HEK293 (cell line): ENCODE measurements around the gene KCNMB4.

Experiments
- CTCF ChIA-PET: fragments of 350-600 bp; formaldehyde crosslinking; extraction: SDS; loops from one replicate; lab custom pipeline; 2021; ENCODE audit warnings: antibody characterized with exemption; lab: Yijun Ruan, JAX
- POLR2A ChIA-PET: fragments of 300-600 bp; formaldehyde crosslinking; extraction: SDS; loops from one replicate; lab custom pipeline; 2020; ENCODE audit warnings: antibody characterized with exemption, inconsistent platforms; lab: Yijun Ruan, JAX
- H3K27ac ChIP-seq: fragments of 200-500 bp; sonication (Bioruptor generic); 2 replicates; pipeline ENCODE4 v1.5.1; 2014; ENCODE audit warnings: low read depth, low read length, control low read depth, inconsistent platforms; ENCODE audit errors: extremely low read depth
- H3K36me3 ChIP-seq, 2 experiments: fragments of 200-500 bp in 1 of 2; sonication (Bioruptor generic) in 1 of 2; 1 replicate in 1 of 2; 2 replicates in 1 of 2; pipeline ENCODE4 v1.5.1; 2014 to 2017; ENCODE audit warnings: inconsistent platforms in 2 of 2, low read length in 2 of 2; ENCODE audit not compliant: control insufficient read depth in 2 of 2, insufficient read depth in 1 of 2
- H3K4me1 ChIP-seq: fragments of 200-500 bp; sonication (Bioruptor generic); 2 replicates; pipeline ENCODE4 v1.5.1; 2014; ENCODE audit warnings: mild to moderate bottlenecking, low read length, inconsistent platforms; ENCODE audit not compliant: control insufficient read depth, insufficient read depth
- H3K4me3 ChIP-seq: 2 replicates; pipeline ENCODE4 v1.5.1; 2011; ENCODE audit warnings: low read depth, mild to moderate bottlenecking, control low read depth, low read length, moderate library complexity
- H3K9me3 ChIP-seq: fragments of 200-500 bp; sonication (Bioruptor generic); 2 replicates; pipeline ENCODE4 v1.5.1; 2014; ENCODE audit warnings: low read depth, low read length, inconsistent platforms; ENCODE audit not compliant: control insufficient read depth, insufficient read depth
- FEZF1 ChIP-seq: fragments of 450-650 bp; formaldehyde crosslinking; IDR thresholded peaks from 2 replicates; pipeline ENCODE4 v1.5.1; 2016; ENCODE audit warnings: missing biosample characterization, missing genetic modification characterization
- ZNF132 ChIP-seq: fragments of 450-650 bp; formaldehyde crosslinking; IDR thresholded peaks from 2 replicates; pipeline ENCODE4 v1.5.1; 2017; ENCODE audit warnings: missing biosample characterization, missing genetic modification characterization, borderline replicate concordance
- ZNF555 ChIP-seq: fragments of 450-650 bp; formaldehyde crosslinking; conservative IDR thresholded peaks from 2 replicates; pipeline ENCODE4 v1.5.1; 2017; ENCODE audit warnings: missing biosample characterization, mild to moderate bottlenecking, missing genetic modification characterization, inconsistent platforms
- ZSCAN16 ChIP-seq: fragments of 450-650 bp; formaldehyde crosslinking; IDR thresholded peaks from 2 replicates; pipeline ENCODE4 v1.5.1; 2016; ENCODE audit warnings: missing biosample characterization, missing genetic modification characterization
- TF ChIP-seq, protein P1 (sequence below): fragments of 450-650 bp; formaldehyde crosslinking; IDR thresholded peaks from 2 replicates; pipeline ENCODE4 v1.5.1; 2016; ENCODE audit warnings: missing biosample characterization, missing genetic modification characterization
- TF ChIP-seq, protein P2 (sequence below): fragments of 450-650 bp; formaldehyde crosslinking; IDR thresholded peaks from 2 replicates; pipeline ENCODE4 v1.5.1; 2016; ENCODE audit warnings: missing biosample characterization, missing genetic modification characterization, low read depth
- TF ChIP-seq, protein P3 (sequence below): fragments of 450-650 bp; formaldehyde crosslinking; IDR thresholded peaks from 2 replicates; pipeline ENCODE4 v1.5.1; 2016; ENCODE audit warnings: missing biosample characterization, missing genetic modification characterization
- TF ChIP-seq, protein P4 (sequence below): fragments of 450-650 bp; formaldehyde crosslinking; IDR thresholded peaks from 2 replicates; pipeline ENCODE4 v1.5.1; 2016; ENCODE audit warnings: missing biosample characterization, missing genetic modification characterization

Gene KCNMB4

DNA sequence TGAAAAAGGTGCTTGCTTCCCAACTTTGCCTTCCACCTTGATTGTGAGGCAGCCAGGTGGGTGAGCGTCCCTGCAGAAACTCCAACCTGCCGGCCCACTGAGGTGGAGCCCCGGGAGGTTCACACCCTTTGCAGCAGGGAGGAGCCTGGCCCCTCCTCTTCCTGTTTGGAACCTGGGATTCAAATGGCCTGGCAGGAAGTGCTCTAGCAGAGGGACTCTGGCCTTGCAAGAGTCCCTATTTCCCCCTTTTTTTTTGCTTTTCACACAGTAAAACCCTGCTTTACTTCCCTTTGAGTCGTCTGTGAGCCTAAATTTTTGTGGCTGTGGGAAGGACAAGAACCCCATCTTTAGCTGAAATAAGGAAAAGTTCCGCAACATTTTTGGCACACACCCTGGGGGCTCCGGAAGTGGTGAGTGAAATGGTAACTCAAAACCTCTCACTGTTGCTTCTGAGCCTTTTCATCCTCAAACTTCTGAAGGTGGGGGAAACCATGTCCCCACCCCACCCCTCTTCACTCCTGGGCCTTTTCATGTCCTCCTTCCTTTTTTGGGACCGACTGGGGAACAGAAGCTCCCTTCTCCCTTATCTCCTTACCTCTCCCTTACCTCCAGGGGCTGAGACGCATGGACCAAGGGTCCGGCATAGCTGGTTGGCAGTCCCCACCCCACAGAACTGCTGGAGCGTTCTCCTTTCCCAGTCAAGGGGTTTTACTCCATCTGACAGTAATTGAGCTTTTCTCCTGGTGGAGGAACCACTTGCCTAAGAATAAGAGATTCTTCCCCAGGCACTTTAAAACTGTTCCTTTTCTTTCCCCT lies 102.0 kb downstream of the KCNMB4 start:
- CTCF ChIA-PET = no interaction called here
- no peak for TF ChIP-seq ZNF132 (tag by site-specific recombination)
- TF ChIP-seq, protein P1, sequence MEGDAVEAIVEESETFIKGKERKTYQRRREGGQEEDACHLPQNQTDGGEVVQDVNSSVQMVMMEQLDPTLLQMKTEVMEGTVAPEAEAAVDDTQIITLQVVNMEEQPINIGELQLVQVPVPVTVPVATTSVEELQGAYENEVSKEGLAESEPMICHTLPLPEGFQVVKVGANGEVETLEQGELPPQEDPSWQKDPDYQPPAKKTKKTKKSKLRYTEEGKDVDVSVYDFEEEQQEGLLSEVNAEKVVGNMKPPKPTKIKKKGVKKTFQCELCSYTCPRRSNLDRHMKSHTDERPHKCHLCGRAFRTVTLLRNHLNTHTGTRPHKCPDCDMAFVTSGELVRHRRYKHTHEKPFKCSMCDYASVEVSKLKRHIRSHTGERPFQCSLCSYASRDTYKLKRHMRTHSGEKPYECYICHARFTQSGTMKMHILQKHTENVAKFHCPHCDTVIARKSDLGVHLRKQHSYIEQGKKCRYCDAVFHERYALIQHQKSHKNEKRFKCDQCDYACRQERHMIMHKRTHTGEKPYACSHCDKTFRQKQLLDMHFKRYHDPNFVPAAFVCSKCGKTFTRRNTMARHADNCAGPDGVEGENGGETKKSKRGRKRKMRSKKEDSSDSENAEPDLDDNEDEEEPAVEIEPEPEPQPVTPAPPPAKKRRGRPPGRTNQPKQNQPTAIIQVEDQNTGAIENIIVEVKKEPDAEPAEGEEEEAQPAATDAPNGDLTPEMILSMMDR (tag by site-specific recombination) = no peak
- no peak for TF ChIP-seq ZSCAN16
- TF ChIP-seq, protein P2, sequence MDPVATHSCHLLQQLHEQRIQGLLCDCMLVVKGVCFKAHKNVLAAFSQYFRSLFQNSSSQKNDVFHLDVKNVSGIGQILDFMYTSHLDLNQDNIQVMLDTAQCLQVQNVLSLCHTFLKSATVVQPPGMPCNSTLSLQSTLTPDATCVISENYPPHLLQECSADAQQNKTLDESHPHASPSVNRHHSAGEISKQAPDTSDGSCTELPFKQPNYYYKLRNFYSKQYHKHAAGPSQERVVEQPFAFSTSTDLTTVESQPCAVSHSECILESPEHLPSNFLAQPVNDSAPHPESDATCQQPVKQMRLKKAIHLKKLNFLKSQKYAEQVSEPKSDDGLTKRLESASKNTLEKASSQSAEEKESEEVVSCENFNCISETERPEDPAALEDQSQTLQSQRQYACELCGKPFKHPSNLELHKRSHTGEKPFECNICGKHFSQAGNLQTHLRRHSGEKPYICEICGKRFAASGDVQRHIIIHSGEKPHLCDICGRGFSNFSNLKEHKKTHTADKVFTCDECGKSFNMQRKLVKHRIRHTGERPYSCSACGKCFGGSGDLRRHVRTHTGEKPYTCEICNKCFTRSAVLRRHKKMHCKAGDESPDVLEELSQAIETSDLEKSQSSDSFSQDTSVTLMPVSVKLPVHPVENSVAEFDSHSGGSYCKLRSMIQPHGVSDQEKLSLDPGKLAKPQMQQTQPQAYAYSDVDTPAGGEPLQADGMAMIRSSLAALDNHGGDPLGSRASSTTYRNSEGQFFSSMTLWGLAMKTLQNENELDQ (tag by site-specific recombination) = no peak
- TF ChIP-seq ZNF555 (tag by site-specific recombination) = no peak
- TF ChIP-seq FEZF1 (tag by site-specific recombination) = no peak
- TF ChIP-seq, all 188 proteins: peak for 0
- POLR2A ChIA-PET = no interaction called here
- Histone ChIP-seq H3K27ac (no peak overlapping the region), H3K4me3 (no peak overlapping the region), H3K4me1 (no peaks in the 10 kb centered on the region), H3K36me3 (no peaks in the 10 kb centered on the region), H3K9me3 (no peaks in the 10 kb centered on the region)

DNA sequence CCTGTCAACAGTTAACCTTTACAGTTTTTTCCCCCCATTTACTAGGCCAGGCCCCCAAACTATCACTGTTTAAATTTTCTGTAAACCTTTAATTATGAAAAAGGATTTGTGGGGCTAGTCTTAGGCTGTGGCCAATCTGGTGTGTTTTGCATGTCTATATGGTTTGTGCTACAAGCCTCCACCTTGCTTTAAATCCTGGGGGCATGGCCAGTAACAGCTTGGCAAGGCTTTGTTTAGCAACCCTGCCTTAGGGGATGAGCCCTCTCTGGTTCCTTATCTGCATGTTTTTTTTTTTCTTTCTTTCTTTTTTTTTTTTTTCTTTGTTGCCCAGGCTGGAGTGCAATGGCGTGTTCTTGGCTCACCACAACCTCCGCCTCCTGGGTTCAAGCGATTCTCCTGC lies 102.7 kb downstream of the KCNMB4 start:
- H3K36me3 ChIP-seq = no peaks in the 10 kb centered on the region
- ChIA-PET POLR2A (no interaction called here), CTCF (interaction anchor here (0.6 kb wide), 1 partner anchor 53 kb away, joined by 3 read pairs; no protein-coding TSS in a partner anchor)
- H3K4me1 ChIP-seq = no peaks in the 10 kb centered on the region
- no peaks in the 10 kb centered on the region for H3K9me3 ChIP-seq
- no peak overlapping the region for H3K27ac ChIP-seq
- H3K4me3 ChIP-seq = no peak overlapping the region
- TF ChIP-seq, protein P3, sequence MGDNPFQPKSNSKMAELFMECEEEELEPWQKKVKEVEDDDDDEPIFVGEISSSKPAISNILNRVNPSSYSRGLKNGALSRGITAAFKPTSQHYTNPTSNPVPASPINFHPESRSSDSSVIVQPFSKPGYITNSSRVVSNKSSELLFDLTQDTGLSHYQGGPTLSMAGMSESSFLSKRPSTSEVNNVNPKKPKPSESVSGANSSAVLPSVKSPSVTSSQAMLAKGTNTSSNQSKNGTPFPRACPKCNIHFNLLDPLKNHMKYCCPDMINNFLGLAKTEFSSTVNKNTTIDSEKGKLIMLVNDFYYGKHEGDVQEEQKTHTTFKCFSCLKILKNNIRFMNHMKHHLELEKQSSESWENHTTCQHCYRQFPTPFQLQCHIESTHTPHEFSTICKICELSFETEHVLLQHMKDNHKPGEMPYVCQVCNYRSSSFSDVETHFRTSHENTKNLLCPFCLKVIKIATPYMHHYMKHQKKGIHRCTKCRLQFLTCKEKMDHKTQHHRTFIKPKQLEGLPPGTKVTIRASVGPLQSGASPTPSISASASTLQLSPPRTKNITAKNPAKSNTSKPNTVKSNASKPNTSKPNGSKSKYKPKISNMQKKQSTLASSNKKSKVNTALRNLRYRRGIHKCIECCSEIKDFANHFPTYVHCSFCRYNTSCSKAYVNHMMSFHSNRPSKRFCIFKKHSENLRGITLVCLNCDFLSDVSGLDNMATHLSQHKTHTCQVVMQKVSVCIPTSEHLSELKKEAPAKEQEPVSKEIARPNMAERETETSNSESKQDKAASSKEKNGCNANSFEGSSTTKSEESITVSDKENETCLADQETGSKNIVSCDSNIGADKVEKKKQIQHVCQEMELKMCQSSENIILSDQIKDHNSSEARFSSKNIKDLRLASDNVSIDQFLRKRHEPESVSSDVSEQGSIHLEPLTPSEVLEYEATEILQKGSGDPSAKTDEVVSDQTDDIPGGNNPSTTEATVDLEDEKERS = no peak

DNA sequence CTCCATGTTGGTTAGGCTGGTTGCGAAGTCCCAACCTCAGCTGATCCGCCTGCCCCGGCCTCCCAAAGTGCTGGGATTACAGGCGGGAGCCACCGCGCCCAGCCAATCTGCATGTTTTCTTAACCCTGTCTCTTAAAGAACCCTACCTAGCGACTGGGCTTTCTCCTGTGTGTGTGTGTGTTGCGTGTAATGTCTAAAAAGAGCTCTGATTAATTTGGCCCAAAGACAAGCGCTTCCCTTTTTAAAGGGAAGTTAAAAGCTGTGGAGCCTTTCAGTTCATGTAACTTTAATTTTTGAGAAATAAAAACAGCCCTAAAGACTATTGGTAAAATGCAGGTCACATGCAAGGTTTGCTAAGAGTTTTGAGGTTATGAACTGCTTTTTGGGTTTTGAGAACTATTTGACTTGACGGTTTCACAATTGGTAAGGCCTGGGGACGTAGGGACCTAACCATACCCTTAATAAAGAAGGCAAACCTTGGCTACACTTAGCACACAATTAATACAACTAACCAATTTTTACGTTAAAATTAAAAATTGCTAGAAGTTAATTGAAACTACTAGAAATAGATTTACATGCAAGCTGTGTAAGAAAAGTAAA lies 103.2 kb downstream of the KCNMB4 start:
- CTCF ChIA-PET = interaction anchor here (0.6 kb wide), 1 partner anchor 52 kb away, joined by 3 read pairs; no protein-coding TSS in a partner anchor
- Histone ChIP-seq H3K36me3 (no peaks in the 10 kb centered on the region), H3K27ac (no peak overlapping the region), H3K9me3 (no peaks in the 10 kb centered on the region)
- TF ChIP-seq, protein P4, sequence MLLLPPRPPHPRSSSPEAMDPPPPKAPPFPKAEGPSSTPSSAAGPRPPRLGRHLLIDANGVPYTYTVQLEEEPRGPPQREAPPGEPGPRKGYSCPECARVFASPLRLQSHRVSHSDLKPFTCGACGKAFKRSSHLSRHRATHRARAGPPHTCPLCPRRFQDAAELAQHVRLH (tag by site-specific recombination) = no peak
- TF ChIP-seq, all 188 proteins: peak for 0
- POLR2A ChIA-PET = no interaction called here
- Histone ChIP-seq H3K4me3 (no peak overlapping the region), H3K4me1 (no peaks in the 10 kb centered on the region)
